Choroid plexus epithelial cell (primary cell): ENCODE results near the gene TPRN.

Experiments used
- DNase-seq: peaks from one replicate; pipeline ENCODE4 v3.0.0-alpha.2; 2010; ENCODE audit warnings: low read depth
- H3K4me3 ChIP-seq: 2 replicates; pipeline ENCODE4 v1.5.1; 2011; ENCODE audit warnings: low read depth, mild to moderate bottlenecking, control low read depth, low read length, moderate library complexity
- CTCF ChIP-seq: conservative IDR thresholded peaks from 2 replicates; pipeline ENCODE4 v1.5.1; 2011; ENCODE audit warnings: low read depth, mild to moderate bottlenecking, control low read depth, inconsistent platforms, low read length, moderate library complexity

Gene TPRN

GRCh38 chr9:137173796-137174664 lies 26.5 kb downstream of the TPRN start:
- H3K4me3 ChIP-seq: no peak overlapping the region
- no peak for DNase-seq
- no peak for TF ChIP-seq CTCF

DNA sequence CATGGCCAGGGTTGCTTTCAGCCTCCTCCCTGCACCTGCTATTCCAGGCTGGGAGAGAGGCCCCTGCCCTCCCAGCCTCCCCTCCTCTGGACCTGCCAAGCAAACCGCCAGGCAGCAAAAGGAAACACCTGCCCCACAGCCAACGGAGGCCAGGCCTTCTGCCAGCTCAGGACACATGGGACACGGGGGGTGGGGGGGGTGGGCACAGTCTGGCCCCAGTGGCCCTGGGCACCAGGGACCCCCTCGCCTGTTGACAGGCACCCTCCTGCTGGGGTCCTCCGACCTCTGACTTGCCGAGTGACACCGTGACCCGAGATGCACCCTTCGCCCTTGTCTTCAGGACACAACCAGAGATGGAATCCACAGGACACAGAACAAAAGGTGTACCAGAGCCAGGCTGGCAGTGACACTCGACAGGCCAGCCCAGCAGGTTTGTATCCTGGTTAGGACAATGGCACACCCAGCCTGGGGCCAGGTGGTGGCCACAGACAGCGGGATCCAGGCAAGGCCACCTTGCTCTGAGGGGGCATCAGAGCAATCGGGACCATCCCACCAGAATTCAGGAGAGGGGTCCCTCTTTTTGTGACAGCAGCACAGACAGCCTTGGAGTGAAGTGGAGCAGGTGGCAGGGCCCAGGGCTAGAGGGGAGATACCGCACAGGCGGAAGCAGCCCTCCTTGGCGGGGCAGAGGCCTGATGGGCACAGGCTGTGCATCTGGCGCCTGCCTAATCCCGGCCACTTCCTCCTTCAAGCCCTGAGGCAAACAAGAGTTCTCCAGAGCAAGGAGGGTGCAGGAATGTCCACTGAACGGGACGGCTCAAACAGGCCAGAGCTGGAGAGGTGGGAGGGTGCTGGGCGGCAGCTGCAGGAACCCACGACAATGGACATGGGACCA lies 27.4 kb downstream of the TPRN start:
- DNase-seq: no peak
- TF ChIP-seq CTCF: no peak
- H3K4me3 ChIP-seq: no peak overlapping the region

DNA sequence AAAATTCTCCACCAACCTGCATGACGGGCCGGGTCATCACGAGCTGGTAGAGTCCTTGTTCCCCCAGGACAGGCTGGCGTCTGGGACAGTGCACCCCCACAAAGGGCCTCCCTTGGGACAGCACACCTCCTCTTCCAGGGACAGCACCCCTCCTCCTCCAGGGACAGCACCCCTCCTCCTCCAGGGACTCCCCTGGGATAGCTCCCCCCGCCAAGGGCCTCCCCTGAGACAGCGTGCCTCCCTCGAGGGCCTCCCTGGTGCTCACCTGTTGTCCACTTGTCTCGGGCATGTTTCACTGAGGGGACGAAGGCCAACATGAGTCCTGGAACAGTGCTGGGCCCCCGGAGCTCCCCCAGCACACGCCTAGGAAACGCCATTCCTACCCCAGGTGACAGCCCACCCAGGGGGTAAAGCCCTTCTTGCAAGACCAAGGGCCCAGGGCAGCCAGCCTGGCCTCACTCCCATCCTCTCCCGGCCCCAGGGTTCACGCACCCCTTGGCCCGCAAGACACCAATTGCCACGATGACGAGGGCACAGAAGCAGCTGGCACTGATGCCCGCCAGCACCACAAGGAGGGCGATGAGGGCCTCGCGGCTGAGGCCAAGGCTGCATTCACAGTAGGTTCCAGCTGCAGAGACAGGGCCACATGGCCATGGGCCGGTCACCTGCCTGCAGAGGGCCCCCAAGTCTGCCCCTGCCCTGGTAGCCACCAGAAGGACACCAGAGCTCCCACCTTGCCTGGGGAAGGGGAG lies 29.2 kb downstream of the TPRN start:
- DNase-seq: no peak
- TF ChIP-seq CTCF: no peak
- H3K4me3 ChIP-seq: no peak overlapping the region

GRCh38 chr9:137170486-137171148 lies 29.9 kb downstream of the TPRN start:
- no peak for TF ChIP-seq CTCF
- no peak for DNase-seq
- H3K4me3 ChIP-seq: no peak overlapping the region

- TF ChIP-seq CTCF: no peak
- no peak for DNase-seq
- peak within 1 kb of the TSS; percentile 11 for H3K4me3 ChIP-seq
Observed at GRCh38 chr9:137169896-137170358, 30.6 kb downstream of the TPRN start, which contains the start of gene LRRC26. Gene LRRC26, minus strand, starts transcription at chr9:137170051. Its CDS starts 108 bp downstream, at chr9:137169943.
